22Rv1 (cell line): ENCODE data around the gene GCNT2.

Experiments used
- H3K27ac ChIP-seq: fragments of 450-650 bp; 2 replicates; pipeline ENCODE4 v1.5.1; 2017
- ZFX ChIP-seq: fragments of 450-650 bp; IDR thresholded peaks from 2 replicates; pipeline ENCODE4 v1.6.1; 2017; ENCODE audit warnings: antibody characterized with exemption, borderline replicate concordance
- TF ChIP-seq, protein P1 (sequence below): fragments of 450-650 bp; IDR thresholded peaks from 2 replicates; pipeline ENCODE4 v1.5.1; 2017; ENCODE audit warnings: mild to moderate bottlenecking

The GCNT2 gene

DNA sequence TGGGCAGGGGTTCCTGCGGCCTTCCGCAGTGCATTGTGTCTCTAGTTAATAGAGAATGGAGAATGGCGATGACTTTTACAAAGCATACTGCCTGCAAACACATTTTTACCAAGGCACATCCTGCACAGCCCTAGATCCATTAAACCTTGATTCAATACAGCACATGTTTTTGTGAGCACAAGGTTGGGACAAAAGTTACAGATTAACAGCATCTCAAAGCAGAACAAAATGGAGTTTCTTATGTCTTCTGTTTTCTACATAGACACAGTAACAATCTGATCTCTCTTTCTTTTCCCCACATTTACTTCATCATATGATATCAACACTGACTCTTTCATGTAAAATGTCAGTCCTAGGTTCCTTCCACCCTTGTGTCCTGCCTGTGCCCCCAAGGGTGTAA is 63.5 kb downstream of the GCNT2 start:
- TF ChIP-seq ZFX = no peak
- TF ChIP-seq, protein P1, sequence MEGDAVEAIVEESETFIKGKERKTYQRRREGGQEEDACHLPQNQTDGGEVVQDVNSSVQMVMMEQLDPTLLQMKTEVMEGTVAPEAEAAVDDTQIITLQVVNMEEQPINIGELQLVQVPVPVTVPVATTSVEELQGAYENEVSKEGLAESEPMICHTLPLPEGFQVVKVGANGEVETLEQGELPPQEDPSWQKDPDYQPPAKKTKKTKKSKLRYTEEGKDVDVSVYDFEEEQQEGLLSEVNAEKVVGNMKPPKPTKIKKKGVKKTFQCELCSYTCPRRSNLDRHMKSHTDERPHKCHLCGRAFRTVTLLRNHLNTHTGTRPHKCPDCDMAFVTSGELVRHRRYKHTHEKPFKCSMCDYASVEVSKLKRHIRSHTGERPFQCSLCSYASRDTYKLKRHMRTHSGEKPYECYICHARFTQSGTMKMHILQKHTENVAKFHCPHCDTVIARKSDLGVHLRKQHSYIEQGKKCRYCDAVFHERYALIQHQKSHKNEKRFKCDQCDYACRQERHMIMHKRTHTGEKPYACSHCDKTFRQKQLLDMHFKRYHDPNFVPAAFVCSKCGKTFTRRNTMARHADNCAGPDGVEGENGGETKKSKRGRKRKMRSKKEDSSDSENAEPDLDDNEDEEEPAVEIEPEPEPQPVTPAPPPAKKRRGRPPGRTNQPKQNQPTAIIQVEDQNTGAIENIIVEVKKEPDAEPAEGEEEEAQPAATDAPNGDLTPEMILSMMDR = no peak
- H3K27ac ChIP-seq = no peak overlapping the region

GRCh38 chr6:10585209-10585845 is 64.2 kb downstream of the GCNT2 start:
- no peak for TF ChIP-seq ZFX
- TF ChIP-seq, protein P1 = no peak
- H3K27ac ChIP-seq = no peak overlapping the region

DNA sequence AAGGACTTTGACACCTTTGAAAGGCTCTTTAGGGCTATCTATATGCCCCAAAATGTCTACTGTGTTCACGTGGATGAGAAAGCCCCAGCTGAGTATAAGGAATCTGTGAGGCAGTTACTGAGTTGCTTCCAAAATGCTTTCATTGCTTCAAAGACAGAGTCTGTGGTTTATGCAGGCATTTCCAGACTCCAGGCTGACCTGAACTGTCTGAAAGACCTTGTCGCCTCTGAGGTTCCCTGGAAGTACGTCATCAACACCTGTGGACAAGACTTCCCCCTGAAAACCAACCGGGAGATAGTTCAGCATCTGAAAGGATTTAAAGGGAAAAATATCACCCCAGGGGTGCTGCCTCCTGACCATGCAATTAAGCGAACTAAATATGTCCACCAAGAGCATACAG is 65.2 kb downstream of the GCNT2 start:
- no peak for TF ChIP-seq ZFX
- TF ChIP-seq, protein P1 = no peak
- H3K27ac ChIP-seq = no peak overlapping the region

- H3K27ac ChIP-seq = no peak overlapping the region
- TF ChIP-seq ZFX = no peak
- TF ChIP-seq, protein P1 = no peak
These were observed 66.7 kb downstream of the GCNT2 start for GRCh38 chr6:10587656-10588406.

- TF ChIP-seq, protein P1 = no peak
- no peak for TF ChIP-seq ZFX
- no peak overlapping the region for H3K27ac ChIP-seq
These were observed 67.6 kb downstream of the GCNT2 start for GRCh38 chr6:10588562-10589428.

- no peak overlapping the region for H3K27ac ChIP-seq
- TF ChIP-seq, protein P1 = no peak
- TF ChIP-seq ZFX = no peak
These were observed 68.2 kb downstream of the GCNT2 start for GRCh38 chr6:10589429-10589727.
